Measurements from ENCODE around the gene PTPRG.

PTPRG gene

DNA sequence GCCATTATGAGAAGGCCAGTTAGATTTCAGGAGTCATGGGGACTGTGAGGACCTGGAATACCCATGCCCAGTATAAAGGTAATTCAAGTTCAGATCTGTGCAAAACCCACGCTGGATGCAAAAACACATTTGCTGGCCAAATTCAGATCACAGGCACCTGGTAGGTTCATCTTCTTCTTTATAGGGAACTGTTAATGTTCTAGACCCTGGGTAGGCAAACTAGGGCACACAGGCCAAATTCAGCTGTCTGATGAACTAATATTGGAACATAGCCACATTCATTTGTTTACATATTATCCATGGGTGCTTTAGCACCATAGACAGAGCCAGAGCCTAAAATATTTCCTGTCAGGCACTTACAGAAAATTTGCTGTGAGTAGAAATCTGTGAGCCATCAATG is 241.4 kb downstream of the PTPRG start:
- TF ChIP-seq, protein P1, sequence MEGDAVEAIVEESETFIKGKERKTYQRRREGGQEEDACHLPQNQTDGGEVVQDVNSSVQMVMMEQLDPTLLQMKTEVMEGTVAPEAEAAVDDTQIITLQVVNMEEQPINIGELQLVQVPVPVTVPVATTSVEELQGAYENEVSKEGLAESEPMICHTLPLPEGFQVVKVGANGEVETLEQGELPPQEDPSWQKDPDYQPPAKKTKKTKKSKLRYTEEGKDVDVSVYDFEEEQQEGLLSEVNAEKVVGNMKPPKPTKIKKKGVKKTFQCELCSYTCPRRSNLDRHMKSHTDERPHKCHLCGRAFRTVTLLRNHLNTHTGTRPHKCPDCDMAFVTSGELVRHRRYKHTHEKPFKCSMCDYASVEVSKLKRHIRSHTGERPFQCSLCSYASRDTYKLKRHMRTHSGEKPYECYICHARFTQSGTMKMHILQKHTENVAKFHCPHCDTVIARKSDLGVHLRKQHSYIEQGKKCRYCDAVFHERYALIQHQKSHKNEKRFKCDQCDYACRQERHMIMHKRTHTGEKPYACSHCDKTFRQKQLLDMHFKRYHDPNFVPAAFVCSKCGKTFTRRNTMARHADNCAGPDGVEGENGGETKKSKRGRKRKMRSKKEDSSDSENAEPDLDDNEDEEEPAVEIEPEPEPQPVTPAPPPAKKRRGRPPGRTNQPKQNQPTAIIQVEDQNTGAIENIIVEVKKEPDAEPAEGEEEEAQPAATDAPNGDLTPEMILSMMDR (IDR thresholded peaks at IDR 0.05; ENCODE audit: insufficient read depth, low read depth, low read length, missing control alignments): no peak
- no peak overlapping the region for H3K4me3 ChIP-seq (ENCODE audit: low read depth, low read length)
- no peak for DNase-seq (ENCODE audit: low read depth)

GRCh38 chr3:61803983-61804382 is 242.6 kb downstream of the PTPRG start:
- no peak overlapping the region for H3K4me3 ChIP-seq (ENCODE audit: low read depth, low read length)
- TF ChIP-seq, protein P1 (IDR thresholded peaks at IDR 0.05; ENCODE audit: insufficient read depth, low read depth, low read length, missing control alignments): no peak

GRCh38 chr3:61804782-61805181 is 243.4 kb downstream of the PTPRG start:
- DNase-seq (ENCODE audit: low read depth): no peak

More at GRCh38 chr3:61803983-61804382, 242.6 kb downstream of the PTPRG start:
- DNase-seq (ENCODE audit: low read depth): no peak

GRCh38 chr3:61805510-61806080 is 244.2 kb downstream of the PTPRG start:
- TF ChIP-seq, protein P1 (IDR thresholded peaks at IDR 0.05; ENCODE audit: insufficient read depth, low read depth, low read length, missing control alignments): no peak
- H3K4me3 ChIP-seq (ENCODE audit: low read depth, low read length): no peak overlapping the region
- no peak for DNase-seq (ENCODE audit: low read depth)

More at GRCh38 chr3:61804782-61805181, 243.4 kb downstream of the PTPRG start:
- TF ChIP-seq, protein P1 (IDR thresholded peaks at IDR 0.05; ENCODE audit: insufficient read depth, low read depth, low read length, missing control alignments): no peak
- H3K4me3 ChIP-seq (ENCODE audit: low read depth, low read length): no peak overlapping the region

GRCh38 chr3:61806810-61807209 is 245.4 kb downstream of the PTPRG start:
- DNase-seq (ENCODE audit: low read depth): no peak
- H3K4me3 ChIP-seq (ENCODE audit: low read depth, low read length): no peak overlapping the region
- TF ChIP-seq, protein P1 (IDR thresholded peaks at IDR 0.05; ENCODE audit: insufficient read depth, low read depth, low read length, missing control alignments): no peak

DNA sequence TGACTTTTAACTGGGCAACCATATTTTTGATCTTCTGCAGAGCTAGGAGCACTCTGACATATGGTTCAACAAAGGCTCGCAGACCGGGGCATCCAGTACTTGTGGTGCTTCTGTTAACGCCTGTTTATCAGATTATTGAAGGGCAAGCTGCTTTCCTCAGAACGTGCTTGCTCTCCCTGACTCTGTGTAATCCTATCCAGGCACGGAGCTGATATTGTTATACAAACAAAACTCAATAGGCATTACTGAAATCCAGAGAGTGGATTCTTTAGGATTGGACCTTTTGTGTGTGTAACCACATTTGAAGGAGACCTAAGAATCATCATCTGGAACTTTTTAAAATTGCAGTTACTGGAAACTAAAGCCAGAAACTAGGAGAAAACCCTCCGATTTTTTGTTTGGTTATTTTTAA is 246.5 kb downstream of the PTPRG start:
- TF ChIP-seq, protein P1 (IDR thresholded peaks at IDR 0.05; ENCODE audit: insufficient read depth, low read depth, low read length, missing control alignments): no peak
- no peak overlapping the region for H3K4me3 ChIP-seq (ENCODE audit: low read depth, low read length)
- no peak for DNase-seq (ENCODE audit: low read depth)

GRCh38 chr3:61808526-61808925 is 247.2 kb downstream of the PTPRG start:
- TF ChIP-seq, protein P1 (IDR thresholded peaks at IDR 0.05; ENCODE audit: insufficient read depth, low read depth, low read length, missing control alignments): no peak
- H3K4me3 ChIP-seq (ENCODE audit: low read depth, low read length): no peak overlapping the region
- no peak for DNase-seq (ENCODE audit: low read depth)

All from GM12865 (cell line).